Astrocyte (in vitro differentiated cells and primary cell): ENCODE data around the gene PSD. TPM values are rescaled to one million over a fixed set of nuclear protein-coding genes. Genes with fewer than 3 reads are reported as not detected.
A peak's percentile ranks its signal among the peaks of the same experiment; 100 is the strongest.

Source experiments
- DNase-seq: peaks from one replicate; pipeline ENCODE4 v3.0.0-alpha.2; 2010; ENCODE audit warnings: low read depth
- FAIRE-seq: peaks from 2 replicates; lab custom pipeline; 2011; peaks lifted over from hg19 to GRCh38; lab: Jason Lieb, UNC
- H2AFZ ChIP-seq: 2 replicates; pipeline ENCODE4 v1.6.0; 2012; ENCODE audit warnings: low read depth, low read length, inconsistent platforms
- H3K27ac ChIP-seq: 2 replicates; pipeline ENCODE4 v1.5.1; 2011; ENCODE audit warnings: low read depth, low read length, inconsistent platforms
- H3K27me3 ChIP-seq: 2 replicates; pipeline ENCODE4 v1.6.0; 2011; ENCODE audit warnings: low read length, inconsistent platforms; ENCODE audit not compliant: insufficient read depth
- H3K36me3 ChIP-seq: 2 replicates; pipeline ENCODE4 v1.5.1; 2011; ENCODE audit warnings: low read length, inconsistent platforms; ENCODE audit not compliant: insufficient read depth
- H3K4me1 ChIP-seq: 2 replicates; pipeline ENCODE4 v1.5.1; 2011; ENCODE audit warnings: low read length, inconsistent platforms; ENCODE audit not compliant: insufficient read depth
- H3K4me2 ChIP-seq: 2 replicates; pipeline ENCODE4 v1.6.0; 2012; ENCODE audit warnings: low read length, inconsistent platforms
- H3K4me3 ChIP-seq: 2 replicates; pipeline ENCODE4 v1.5.1; 2011; ENCODE audit warnings: low read depth, mild to moderate bottlenecking, low read length, inconsistent platforms; ENCODE audit not compliant: insufficient read depth
- H3K79me2 ChIP-seq: 2 replicates; pipeline ENCODE4 v1.6.0; 2012; ENCODE audit warnings: mild to moderate bottlenecking, low read length, inconsistent platforms; ENCODE audit not compliant: insufficient read depth
- H3K9ac ChIP-seq: 2 replicates; pipeline ENCODE4 v1.6.0; 2012; ENCODE audit warnings: mild to moderate bottlenecking, low read length, inconsistent platforms
- H3K9me3 ChIP-seq: 2 replicates; pipeline ENCODE4 v1.5.1; 2012; ENCODE audit warnings: low read depth, mild to moderate bottlenecking, low read length, inconsistent platforms; ENCODE audit not compliant: insufficient read depth
- H4K20me1 ChIP-seq: 2 replicates; pipeline ENCODE4 v1.6.0; 2012; ENCODE audit warnings: low read length, inconsistent platforms; ENCODE audit not compliant: insufficient read depth
- H3K27ac Mint-ChIP-seq: one replicate; pipeline ENCODE4 v1.8.0; 2021; ENCODE audit warnings: mild to moderate bottlenecking, mixed read lengths; ENCODE audit not compliant: unreplicated experiment
- H3K27me3 Mint-ChIP-seq: one replicate; pipeline ENCODE4 v1.8.0; 2021; ENCODE audit warnings: low read depth, mixed read lengths; ENCODE audit not compliant: unreplicated experiment
- H3K36me3 Mint-ChIP-seq: one replicate; pipeline ENCODE4 v1.8.0; 2021; ENCODE audit warnings: low read depth, mixed read lengths; ENCODE audit not compliant: unreplicated experiment
- H3K4me1 Mint-ChIP-seq: one replicate; pipeline ENCODE4 v1.8.0; 2021; ENCODE audit warnings: low read depth, mixed read lengths; ENCODE audit not compliant: unreplicated experiment
- H3K4me3 Mint-ChIP-seq: one replicate; pipeline ENCODE4 v1.8.0; 2021; ENCODE audit warnings: mild to moderate bottlenecking, moderate library complexity, mixed read lengths; ENCODE audit not compliant: unreplicated experiment
- H3K9me3 Mint-ChIP-seq: one replicate; pipeline ENCODE4 v1.8.0; 2021; ENCODE audit warnings: mild to moderate bottlenecking, mixed read lengths; ENCODE audit not compliant: unreplicated experiment
- CTCF ChIP-seq: IDR thresholded peaks from 2 replicates; pipeline ENCODE4 v1.5.1; 2011; ENCODE audit warnings: low read depth, mild to moderate bottlenecking, inconsistent platforms, low read length, moderate library complexity; ENCODE audit not compliant: insufficient read depth
- EZH2 ChIP-seq: IDR thresholded peaks from 2 replicates; pipeline ENCODE4 v1.6.1; 2012; ENCODE audit warnings: mild to moderate bottlenecking, low read length, inconsistent platforms; ENCODE audit not compliant: insufficient read depth
- total RNA-seq: library from RNA; stranded (reverse); gene quantifications from 2 replicates; pipeline ENCODE4 v1.2.1, GENCODE V29; 2021

The PSD gene
- total RNA-seq, 1 donor from 2014 or later = 8.8 TPM

- no peak overlapping the region for H3K9ac ChIP-seq
- no peak overlapping the region for H2AFZ ChIP-seq
- FAIRE-seq = no peak
- no peak overlapping the region for H3K4me3 ChIP-seq
- H3K9me3 ChIP-seq = no peaks in the 10 kb centered on the region
- H3K4me2 ChIP-seq = no peak overlapping the region
- no peaks in the 10 kb centered on the region for H3K27me3 ChIP-seq
- DNase-seq = no peak
- H3K27me3 Mint-ChIP-seq = no peaks in the 10 kb centered on the region
- H3K36me3 ChIP-seq = no peaks in the 10 kb centered on the region
- peaks cover 6% of the 10 kb centered on the region for H3K36me3 Mint-ChIP-seq
- H3K4me3 Mint-ChIP-seq = no peak overlapping the region
- H3K4me1 Mint-ChIP-seq = peaks cover 30% of the 10 kb centered on the region
- no peaks in the 10 kb centered on the region for H3K9me3 Mint-ChIP-seq
- TF ChIP-seq EZH2 = no peak
- TF ChIP-seq CTCF = no peak
- peaks cover 13% of the 10 kb centered on the region for H3K79me2 ChIP-seq
- no peak overlapping the region for H3K27ac ChIP-seq
- peaks cover 28% of the 10 kb centered on the region for H3K4me1 ChIP-seq
- H3K27ac Mint-ChIP-seq = peak overlapping the region; percentile 66
- peaks cover 12% of the 10 kb centered on the region for H4K20me1 ChIP-seq
Measured at GRCh38 chr10:102400598-102401341, 17.8 kb downstream of the PSD start.

- no peaks in the 10 kb centered on the region for H3K27me3 Mint-ChIP-seq
- H3K9me3 Mint-ChIP-seq = no peaks in the 10 kb centered on the region
- peaks cover 13% of the 10 kb centered on the region for H3K79me2 ChIP-seq
- peaks cover 12% of the 10 kb centered on the region for H4K20me1 ChIP-seq
- H3K36me3 Mint-ChIP-seq = peaks cover 6% of the 10 kb centered on the region
- H3K27ac Mint-ChIP-seq = peak overlapping the region; percentile 66
- no peaks in the 10 kb centered on the region for H3K27me3 ChIP-seq
- FAIRE-seq = no peak
- no peak overlapping the region for H2AFZ ChIP-seq
- no peaks in the 10 kb centered on the region for H3K36me3 ChIP-seq
- peaks cover 28% of the 10 kb centered on the region for H3K4me1 ChIP-seq
- DNase-seq = no peak
- peak overlapping the region; percentile 75 for H3K9ac ChIP-seq
- H3K4me1 Mint-ChIP-seq = peaks cover 30% of the 10 kb centered on the region
- H3K4me3 ChIP-seq = no peak overlapping the region
- no peak overlapping the region for H3K4me3 Mint-ChIP-seq
- TF ChIP-seq EZH2 (no peak), CTCF (no peak)
- H3K9me3 ChIP-seq = no peaks in the 10 kb centered on the region
- H3K4me2 ChIP-seq = peak overlapping the region; percentile 87
- H3K27ac ChIP-seq = no peak overlapping the region
Measured at GRCh38 chr10:102400076-102400475, 18.5 kb downstream of the PSD start.
